Testis (tissue), 3 donors: Measurements from ENCODE around the gene EEFSEC. TPM values are rescaled to one million over a fixed set of nuclear protein-coding genes. Genes with fewer than 3 reads are reported as not detected.
A peak's percentile ranks its signal among the peaks of the same experiment; 100 is the strongest.

Experiments used
- DNase-seq: peaks from one replicate; pipeline ENCODE4 v3.0.0-alpha.2; 2019
- H3K27ac ChIP-seq, 2 donors: fragments of 200-600 bp; sonication (generic); one replicate each; pipeline ENCODE4 v1.5.1; 2019
- H3K27me3 ChIP-seq: fragments of 200-600 bp; sonication (generic); one replicate; pipeline ENCODE4 v1.5.1; 2019
- H3K36me3 ChIP-seq: fragments of 200-600 bp; sonication (generic); one replicate; pipeline ENCODE4 v1.5.1; 2017; ENCODE audit warnings: low read depth; ENCODE audit errors: missing control alignments
- H3K4me1 ChIP-seq: fragments of 200-600 bp; sonication (generic); one replicate; pipeline ENCODE4 v1.5.1; 2019
- H3K4me3 ChIP-seq, 2 donors: fragments of 200-600 bp; sonication (generic); one replicate each; pipeline ENCODE4 v1.5.1; 2017 to 2019
- H3K9me3 ChIP-seq: fragments of 200-600 bp; sonication (generic); one replicate; pipeline ENCODE4 v1.5.1; 2017
- POLR2A ChIP-seq: fragments of 450-650 bp; IDR thresholded peaks from one replicate; pipeline ENCODE4 v1.6.1; 2017; ENCODE audit warnings: antibody characterized with exemption, mild to moderate bottlenecking, moderate library complexity
- WGBS, 2 donors: methylation state at CpG; one replicate each; pipeline ENCODE4 v1.1.5; 2018; 5-methylcytosine and 5-hydroxymethylcytosine counted together
- intact Hi-C: fragments of 100-400 bp; cut with DNase I; formaldehyde crosslinking; loops from one replicate; pipeline ENCODE4 v1.15.1; 2023; ENCODE audit warnings: low total_unique reads
- polyA plus RNA-seq: library from polyadenylated mRNA; stranded (reverse); fragments of 350-450 nt; fragmentation: Illumina TruSeq; extraction: RNeasy Lipid Tissue Mini Kit (QIAGEN cat#74804); gene quantifications from one replicate; pipeline ENCODE4 v1.2.3, GENCODE V29; 2014; ENCODE audit warnings: low read depth, low replicate concordance; ENCODE audit not compliant: insufficient read depth
- total RNA-seq, 2 donors: library from RNA; depleted of rRNA; stranded (reverse); fragments of >200 nt; gene quantifications; one replicate each; pipeline ENCODE4 v1.2.3, GENCODE V29; 2016
- TF ChIP-seq, protein P1 (sequence below), 3 experiments: fragments of 450-650 bp in 2 of 3; fragments of 200-600 bp in 1 of 3; sonication (generic) in 1 of 3; IDR thresholded peaks; one replicate each; pipeline ENCODE4 v1.5.1; 2016 to 2019; ENCODE audit warnings: antibody characterized with exemption in 3 of 3, mild to moderate bottlenecking in 2 of 3, moderate library complexity in 1 of 3

Gene EEFSEC
- total and polyA plus RNA-seq, 3 donors from 2014 or later, result 35.4 to 40.3 (median 35.4) TPM

DNA sequence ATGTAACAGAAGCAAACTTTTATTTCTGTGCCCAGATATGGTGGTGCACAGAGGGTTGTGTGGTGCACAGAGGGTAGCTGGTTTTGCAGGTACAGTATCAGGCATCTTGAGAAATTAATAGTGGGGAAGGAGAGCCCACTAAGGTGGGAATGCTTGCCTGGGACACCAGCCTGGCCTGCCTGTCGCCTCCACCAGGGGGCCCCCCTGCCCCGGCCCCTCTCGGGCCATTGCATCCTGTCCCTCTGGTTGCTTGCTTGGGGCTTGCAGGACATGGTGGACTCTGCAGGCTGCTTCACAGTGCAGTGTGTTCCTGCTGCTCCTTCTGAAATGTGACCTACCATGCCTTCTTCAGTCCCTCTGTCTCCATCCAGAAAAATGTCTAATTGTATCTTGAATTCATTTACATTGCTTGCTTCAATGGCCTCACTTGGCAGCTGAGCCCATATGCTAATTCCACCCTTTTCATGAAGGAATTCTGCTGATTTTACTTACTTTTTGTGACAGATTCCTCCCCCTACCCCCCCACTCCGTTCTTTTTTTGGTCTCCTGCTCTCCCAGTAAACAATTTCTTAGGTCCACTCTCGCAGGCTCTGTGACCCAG lies 73.6 kb downstream of the EEFSEC start:
- Histone ChIP-seq H3K27ac (no peak overlapping the region), H3K9me3 (no peaks in the 10 kb centered on the region), H3K27me3 (no peaks in the 10 kb centered on the region), H3K4me3 (no peak overlapping the region), H3K4me1 (peaks cover 7% of the 10 kb centered on the region), H3K36me3 (no peaks in the 10 kb centered on the region)
- TF ChIP-seq, protein P1, sequence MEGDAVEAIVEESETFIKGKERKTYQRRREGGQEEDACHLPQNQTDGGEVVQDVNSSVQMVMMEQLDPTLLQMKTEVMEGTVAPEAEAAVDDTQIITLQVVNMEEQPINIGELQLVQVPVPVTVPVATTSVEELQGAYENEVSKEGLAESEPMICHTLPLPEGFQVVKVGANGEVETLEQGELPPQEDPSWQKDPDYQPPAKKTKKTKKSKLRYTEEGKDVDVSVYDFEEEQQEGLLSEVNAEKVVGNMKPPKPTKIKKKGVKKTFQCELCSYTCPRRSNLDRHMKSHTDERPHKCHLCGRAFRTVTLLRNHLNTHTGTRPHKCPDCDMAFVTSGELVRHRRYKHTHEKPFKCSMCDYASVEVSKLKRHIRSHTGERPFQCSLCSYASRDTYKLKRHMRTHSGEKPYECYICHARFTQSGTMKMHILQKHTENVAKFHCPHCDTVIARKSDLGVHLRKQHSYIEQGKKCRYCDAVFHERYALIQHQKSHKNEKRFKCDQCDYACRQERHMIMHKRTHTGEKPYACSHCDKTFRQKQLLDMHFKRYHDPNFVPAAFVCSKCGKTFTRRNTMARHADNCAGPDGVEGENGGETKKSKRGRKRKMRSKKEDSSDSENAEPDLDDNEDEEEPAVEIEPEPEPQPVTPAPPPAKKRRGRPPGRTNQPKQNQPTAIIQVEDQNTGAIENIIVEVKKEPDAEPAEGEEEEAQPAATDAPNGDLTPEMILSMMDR (IDR thresholded peaks at IDR 0.05), result peak in 2 of 3 experiments; percentile 10 to 38
- TF ChIP-seq POLR2A, result no peak
- intact Hi-C loops, result no loop called here
- 62 to 68% methylated on average over 5 of the region's 5 CpGs for WGBS, 2 donors
- DNase-seq, result peak; percentile 36

DNA sequence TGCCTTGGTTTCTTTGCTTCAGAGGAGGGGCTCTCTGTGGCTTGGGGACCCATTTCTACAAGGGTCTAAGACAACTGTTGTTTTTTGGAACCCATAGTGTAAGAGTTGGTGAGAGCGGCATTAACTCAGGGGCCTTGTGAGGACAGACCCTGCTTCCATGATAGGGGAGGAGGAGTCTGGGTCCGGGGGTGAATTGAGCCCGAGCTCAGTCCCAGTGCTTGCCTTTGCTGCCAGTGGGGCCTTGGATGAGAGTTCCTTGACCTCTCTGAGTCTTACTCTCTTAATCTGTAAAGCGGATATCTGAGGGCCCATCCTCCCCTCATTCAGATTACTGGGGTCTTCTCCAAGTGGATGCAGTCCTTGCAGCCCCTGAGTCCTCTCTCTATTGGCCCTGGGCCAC lies 74.2 kb downstream of the EEFSEC start:
- DNase-seq, result no peak
- Histone ChIP-seq H3K4me1 (peaks cover 7% of the 10 kb centered on the region), H3K9me3 (no peaks in the 10 kb centered on the region), H3K27me3 (no peaks in the 10 kb centered on the region), H3K4me3 (no peak overlapping the region), H3K27ac (no peak overlapping the region), H3K36me3 (no peaks in the 10 kb centered on the region)
- intact Hi-C loops, result no loop called here
- TF ChIP-seq POLR2A, result no peak
- TF ChIP-seq, protein P1 (IDR thresholded peaks at IDR 0.05), result no peak
- WGBS, 2 donors, result 86 to 92% methylated on average over 4 of the region's 4 CpGs

DNA sequence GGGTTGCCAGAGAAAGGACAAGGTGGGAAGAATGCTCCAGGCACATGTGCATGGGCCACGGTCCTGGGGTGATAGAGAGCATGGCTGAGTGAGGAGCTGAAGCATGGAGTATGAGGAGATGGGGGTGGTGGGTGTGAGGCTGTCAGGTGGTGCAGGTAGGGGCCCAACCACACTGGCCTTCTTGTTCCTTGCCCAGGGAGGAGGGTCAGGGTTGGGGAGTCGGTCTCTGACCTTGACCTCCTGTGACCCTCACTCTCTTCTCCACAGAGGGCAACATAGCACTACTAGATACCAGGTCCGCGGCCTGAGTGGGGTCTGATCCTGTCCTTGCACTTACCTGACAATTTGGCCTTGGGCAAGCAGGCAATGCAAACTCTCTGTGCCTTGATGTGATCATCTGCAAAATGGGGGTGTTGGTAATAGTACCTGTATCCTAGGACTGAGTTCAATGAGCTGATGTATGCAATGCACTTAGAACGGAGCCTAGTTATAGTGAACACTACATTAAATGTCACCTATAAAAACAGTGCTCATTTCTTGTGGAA lies 75.2 kb downstream of the EEFSEC start:
- DNase-seq, result no peak
- intact Hi-C loops, result no loop called here
- Histone ChIP-seq H3K4me1 (peaks cover 11% of the 10 kb centered on the region), H3K4me3 (no peak overlapping the region), H3K36me3 (no peaks in the 10 kb centered on the region), H3K27ac (peak overlapping the region in 1 of 2 donors; percentile 4), H3K27me3 (no peaks in the 10 kb centered on the region), H3K9me3 (no peaks in the 10 kb centered on the region)
- no peak for TF ChIP-seq POLR2A
- TF ChIP-seq, protein P1 (IDR thresholded peaks at IDR 0.05), result no peak
- WGBS, 2 donors, result 82 to 83% methylated on average over 5 of the region's 5 CpGs

DNA sequence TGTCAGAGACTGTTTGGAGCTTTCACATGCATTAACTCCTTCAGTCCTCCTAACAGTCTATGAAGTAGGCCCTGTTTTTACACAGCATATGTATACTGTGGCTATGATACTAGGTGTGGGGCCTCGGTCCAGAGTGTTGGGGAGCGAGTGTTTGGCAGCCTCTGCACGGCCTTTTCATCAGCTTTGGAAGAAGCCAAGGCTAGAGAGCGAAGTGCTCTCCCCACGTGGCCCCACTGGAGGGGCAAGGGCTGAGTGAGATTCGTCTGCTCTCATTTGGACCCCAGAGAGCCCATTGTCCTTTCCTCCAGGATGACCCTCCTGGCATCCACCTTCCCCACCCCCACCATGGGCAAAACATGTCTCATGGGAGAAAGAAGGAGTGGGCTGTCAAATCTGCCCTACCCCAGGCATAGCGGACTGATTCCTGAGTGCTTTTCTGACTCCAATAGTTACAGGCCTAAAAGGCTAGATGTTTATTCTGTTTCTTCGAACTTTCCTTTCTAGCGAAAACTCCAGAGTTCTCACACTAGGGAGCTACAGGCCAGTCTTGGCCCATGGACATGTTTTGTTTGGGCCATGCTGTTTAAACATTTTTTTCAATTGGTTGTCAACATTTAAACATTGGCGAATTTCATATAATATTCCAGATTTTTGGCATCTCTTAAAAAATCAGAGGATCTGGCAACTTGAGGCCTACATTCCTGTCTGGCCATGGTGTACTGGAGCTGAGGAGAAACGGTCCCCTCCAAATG lies 76.0 kb downstream of the EEFSEC start:
- no peak for TF ChIP-seq POLR2A
- TF ChIP-seq, protein P1 (IDR thresholded peaks at IDR 0.05), result no peak
- Histone ChIP-seq H3K36me3 (no peaks in the 10 kb centered on the region), H3K27me3 (no peaks in the 10 kb centered on the region), H3K9me3 (no peaks in the 10 kb centered on the region), H3K4me1 (peaks cover 11% of the 10 kb centered on the region), H3K27ac (peak overlapping the region; percentile 32 to 46), H3K4me3 (no peak overlapping the region)
- DNase-seq, result peak; percentile 36
- intact Hi-C loops, result no loop called here
- 53 to 68% methylated on average over 11 of the region's 11 CpGs for WGBS, 2 donors
